Choroid plexus epithelial cell (primary cell): Measurements from ENCODE around the gene CAND2.
A peak's percentile ranks its signal among the peaks of the same experiment; 100 is the strongest.

Source experiments
- DNase-seq: peaks from one replicate; pipeline ENCODE4 v3.0.0-alpha.2; 2010; ENCODE audit warnings: low read depth
- H3K4me3 ChIP-seq: 2 replicates; pipeline ENCODE4 v1.5.1; 2011; ENCODE audit warnings: low read depth, mild to moderate bottlenecking, control low read depth, low read length, moderate library complexity
- TF ChIP-seq, protein P1 (sequence below): conservative IDR thresholded peaks from 2 replicates; pipeline ENCODE4 v1.5.1; 2011; ENCODE audit warnings: low read depth, mild to moderate bottlenecking, control low read depth, inconsistent platforms, low read length, moderate library complexity

The CAND2 gene

DNA sequence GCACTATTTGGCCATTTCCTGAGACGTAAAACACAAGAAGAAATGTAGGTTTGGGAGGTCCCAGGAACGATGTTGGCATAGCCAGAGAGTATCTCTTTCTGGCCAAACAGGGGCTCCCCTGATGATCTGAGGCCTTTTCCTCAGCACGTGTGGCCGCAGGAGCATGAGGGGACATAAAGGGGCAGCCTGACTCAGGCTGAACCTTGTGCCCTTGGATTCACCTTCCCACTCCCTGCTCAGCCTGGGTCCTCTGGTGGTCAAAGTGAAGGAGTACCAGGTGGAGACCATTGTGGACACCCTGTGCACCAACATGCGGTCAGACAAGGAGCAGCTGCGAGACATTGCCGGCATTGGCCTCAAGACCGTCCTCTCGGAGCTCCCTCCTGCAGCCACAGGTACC, 10.6 kb downstream of the CAND2 start:
- DNase-seq: no peak
- H3K4me3 ChIP-seq: no peak overlapping the region
- TF ChIP-seq, protein P1, sequence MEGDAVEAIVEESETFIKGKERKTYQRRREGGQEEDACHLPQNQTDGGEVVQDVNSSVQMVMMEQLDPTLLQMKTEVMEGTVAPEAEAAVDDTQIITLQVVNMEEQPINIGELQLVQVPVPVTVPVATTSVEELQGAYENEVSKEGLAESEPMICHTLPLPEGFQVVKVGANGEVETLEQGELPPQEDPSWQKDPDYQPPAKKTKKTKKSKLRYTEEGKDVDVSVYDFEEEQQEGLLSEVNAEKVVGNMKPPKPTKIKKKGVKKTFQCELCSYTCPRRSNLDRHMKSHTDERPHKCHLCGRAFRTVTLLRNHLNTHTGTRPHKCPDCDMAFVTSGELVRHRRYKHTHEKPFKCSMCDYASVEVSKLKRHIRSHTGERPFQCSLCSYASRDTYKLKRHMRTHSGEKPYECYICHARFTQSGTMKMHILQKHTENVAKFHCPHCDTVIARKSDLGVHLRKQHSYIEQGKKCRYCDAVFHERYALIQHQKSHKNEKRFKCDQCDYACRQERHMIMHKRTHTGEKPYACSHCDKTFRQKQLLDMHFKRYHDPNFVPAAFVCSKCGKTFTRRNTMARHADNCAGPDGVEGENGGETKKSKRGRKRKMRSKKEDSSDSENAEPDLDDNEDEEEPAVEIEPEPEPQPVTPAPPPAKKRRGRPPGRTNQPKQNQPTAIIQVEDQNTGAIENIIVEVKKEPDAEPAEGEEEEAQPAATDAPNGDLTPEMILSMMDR: no peak

- TF ChIP-seq, protein P1: no peak
- DNase-seq: no peak
- no peak overlapping the region for H3K4me3 ChIP-seq
Observed at GRCh38 chr3:12807601-12808359, 11.3 kb downstream of the CAND2 start.

DNA sequence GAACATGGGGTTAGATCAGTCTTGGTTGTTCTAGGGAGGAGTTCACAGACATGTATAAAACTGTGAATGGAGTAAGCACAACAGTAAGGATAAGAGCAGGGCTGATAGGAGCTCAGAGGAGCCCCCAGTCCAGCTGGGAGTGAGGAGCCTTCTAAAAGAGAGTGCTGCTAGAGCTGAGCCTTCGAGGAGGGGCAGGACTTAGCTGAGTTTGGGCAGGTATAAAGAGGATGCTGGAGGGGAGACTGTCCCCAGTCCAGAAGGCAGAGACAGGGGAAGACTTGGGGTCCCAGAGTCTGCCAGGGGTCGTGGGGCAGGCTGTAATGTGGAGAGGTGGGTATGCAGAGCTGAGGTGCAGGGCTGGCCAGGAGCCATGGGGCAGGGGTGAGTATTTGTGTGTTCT, 12.1 kb downstream of the CAND2 start:
- TF ChIP-seq, protein P1: no peak

DNA sequence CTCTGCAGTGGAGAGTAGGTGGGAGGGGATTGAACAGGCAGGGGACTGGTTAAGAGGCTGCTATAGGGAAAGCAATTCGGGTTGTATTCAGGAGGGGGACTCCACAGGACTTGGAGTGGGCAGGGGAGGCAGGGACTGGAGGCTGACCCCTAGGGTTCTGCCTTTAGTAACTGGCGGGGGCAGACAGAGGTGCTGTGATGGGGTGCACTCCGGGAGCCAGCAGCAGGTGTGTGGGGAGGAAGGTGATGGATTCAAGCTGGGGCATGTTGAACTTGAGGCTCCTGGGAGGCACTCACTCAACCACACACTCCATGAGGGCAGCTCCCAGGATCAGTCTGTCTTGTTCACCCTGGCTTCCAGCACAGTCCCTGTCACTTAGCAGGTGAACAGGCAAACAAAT, 12.5 kb downstream of the CAND2 start:
- H3K4me3 ChIP-seq: no peak overlapping the region
- no peak for DNase-seq
- TF ChIP-seq, protein P1: no peak

More for the DNA sequence above, 12.1 kb downstream of the CAND2 start:
- no peak for DNase-seq
- no peak overlapping the region for H3K4me3 ChIP-seq

GRCh38 chr3:12809435-12809834, 13.0 kb downstream of the CAND2 start:
- no peak overlapping the region for H3K4me3 ChIP-seq
- no peak for DNase-seq
- TF ChIP-seq, protein P1: no peak

DNA sequence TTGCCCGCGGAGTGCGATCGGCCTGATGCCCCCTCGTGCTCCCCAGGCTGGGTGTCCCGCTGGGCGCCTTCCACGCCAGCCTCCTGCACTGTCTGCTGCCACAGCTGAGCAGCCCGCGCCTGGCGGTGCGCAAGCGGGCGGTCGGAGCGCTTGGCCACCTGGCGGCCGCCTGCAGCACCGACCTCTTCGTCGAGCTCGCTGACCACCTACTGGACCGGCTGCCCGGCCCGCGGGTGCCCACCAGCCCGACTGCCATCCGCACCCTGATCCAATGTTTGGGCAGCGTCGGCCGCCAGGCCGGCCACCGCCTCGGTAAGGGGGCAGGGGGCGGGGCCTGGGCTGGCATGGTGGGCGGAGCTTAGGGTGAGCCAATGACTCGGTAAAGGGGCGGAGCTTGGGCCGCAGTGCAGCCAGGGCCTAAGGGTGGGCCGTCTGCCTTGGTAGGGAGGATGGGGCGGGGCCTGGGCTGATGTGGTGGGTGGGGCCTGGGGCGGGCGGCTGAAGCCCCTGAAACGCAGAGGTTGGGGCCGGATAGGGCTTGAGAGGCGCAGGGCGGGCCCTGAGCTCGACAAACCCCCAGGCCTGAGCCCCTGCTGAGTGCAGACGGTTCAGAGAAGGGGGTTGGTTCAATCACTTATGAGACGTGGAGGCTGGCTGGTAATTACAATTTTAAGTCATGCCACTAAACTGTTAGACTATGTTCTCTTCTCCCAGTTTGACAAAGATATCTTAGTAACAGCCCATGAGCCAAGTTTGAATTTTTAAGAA, 13.7 kb downstream of the CAND2 start:
- H3K4me3 ChIP-seq: peak overlapping the region; percentile 79
- TF ChIP-seq, protein P1: peak; percentile 61
- DNase-seq: peak; percentile 94
